ENCODE data around the gene SIK3.
A peak's percentile ranks its signal among the peaks of the same experiment; 100 is the strongest.

SIK3 gene

GRCh38 chr11:116918925-116919655 lies 179.1 kb downstream of the SIK3 start:
- ATAC-seq: no peak
- H3K4me3 Mint-ChIP-seq: no peak overlapping the region
- H3K9me3 Mint-ChIP-seq: no peaks in the 10 kb centered on the region
- peaks cover 29% of the 10 kb centered on the region for H3K36me3 Mint-ChIP-seq
- H3K27me3 Mint-ChIP-seq: no peaks in the 10 kb centered on the region
- H3K4me1 Mint-ChIP-seq: peaks cover 26% of the 10 kb centered on the region
- peak overlapping the region; percentile 57 for H3K27ac Mint-ChIP-seq

DNA sequence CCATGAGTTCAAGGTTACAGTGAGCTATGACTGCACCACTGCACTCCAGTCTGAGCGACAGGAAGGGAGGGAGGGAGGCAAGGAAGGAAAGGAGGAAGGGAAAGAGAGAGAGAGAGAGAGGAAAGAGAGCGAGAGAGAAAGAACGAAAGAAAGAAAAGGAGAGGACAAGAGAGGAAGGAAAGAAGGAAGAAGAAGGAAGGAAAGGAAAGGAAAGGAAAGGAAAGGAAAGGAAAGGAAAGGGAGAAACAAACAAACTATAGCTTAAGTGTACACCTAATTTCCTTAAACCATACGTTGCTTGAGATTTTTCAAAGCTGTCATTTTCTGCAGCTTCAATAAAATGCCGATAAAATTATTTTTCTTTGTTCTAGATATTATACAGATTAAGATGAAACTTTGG lies 180.6 kb downstream of the SIK3 start:
- Mint-ChIP-seq H3K27ac (peak overlapping the region; percentile 8), H3K9me3 (no peaks in the 10 kb centered on the region)

GRCh38 chr11:116916886-116917285 lies 181.3 kb downstream of the SIK3 start:
- Mint-ChIP-seq H3K9me3 (no peaks in the 10 kb centered on the region), H3K27me3 (no peaks in the 10 kb centered on the region), H3K27ac (peak overlapping the region; percentile 8), H3K4me3 (no peak overlapping the region), H3K36me3 (peaks cover 28% of the 10 kb centered on the region), H3K4me1 (peaks cover 26% of the 10 kb centered on the region)
- no peak for ATAC-seq

More for the DNA sequence above, 180.6 kb downstream of the SIK3 start:
- no peak for ATAC-seq
- Mint-ChIP-seq H3K36me3 (peaks cover 22% of the 10 kb centered on the region), H3K4me1 (peaks cover 24% of the 10 kb centered on the region), H3K4me3 (no peak overlapping the region), H3K27me3 (no peaks in the 10 kb centered on the region)

DNA sequence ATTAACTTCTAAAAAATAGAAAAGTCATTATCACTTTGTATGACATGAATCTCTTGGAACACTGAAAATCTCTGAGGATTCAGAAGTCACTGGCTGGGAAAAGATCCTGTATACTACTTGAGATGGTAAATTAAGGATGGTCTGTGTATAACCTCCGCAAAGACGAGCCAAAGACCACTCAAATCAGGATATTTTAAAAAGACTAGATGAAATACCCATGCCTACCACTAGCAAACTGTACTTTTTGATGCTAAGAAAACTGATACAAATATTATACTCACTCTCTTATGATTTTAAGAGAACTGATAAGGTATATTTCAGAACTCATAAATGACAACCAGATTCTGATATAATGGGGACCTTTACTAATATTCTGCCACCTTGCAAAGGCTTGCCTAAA lies 182.2 kb downstream of the SIK3 start:
- Mint-ChIP-seq H3K27me3 (no peaks in the 10 kb centered on the region), H3K27ac (no peak overlapping the region), H3K4me3 (no peak overlapping the region), H3K36me3 (peaks cover 34% of the 10 kb centered on the region), H3K9me3 (no peaks in the 10 kb centered on the region), H3K4me1 (peaks cover 34% of the 10 kb centered on the region)
- ATAC-seq: no peak

- H3K4me1 Mint-ChIP-seq: peaks cover 45% of the 10 kb centered on the region
- H3K9me3 Mint-ChIP-seq: no peaks in the 10 kb centered on the region
- H3K4me3 Mint-ChIP-seq: no peak overlapping the region
- H3K27ac Mint-ChIP-seq: no peak overlapping the region
- no peak for ATAC-seq
- H3K27me3 Mint-ChIP-seq: no peaks in the 10 kb centered on the region
- peaks cover 35% of the 10 kb centered on the region for H3K36me3 Mint-ChIP-seq
Observed at GRCh38 chr11:116913000-116913399, 185.2 kb downstream of the SIK3 start.

DNA sequence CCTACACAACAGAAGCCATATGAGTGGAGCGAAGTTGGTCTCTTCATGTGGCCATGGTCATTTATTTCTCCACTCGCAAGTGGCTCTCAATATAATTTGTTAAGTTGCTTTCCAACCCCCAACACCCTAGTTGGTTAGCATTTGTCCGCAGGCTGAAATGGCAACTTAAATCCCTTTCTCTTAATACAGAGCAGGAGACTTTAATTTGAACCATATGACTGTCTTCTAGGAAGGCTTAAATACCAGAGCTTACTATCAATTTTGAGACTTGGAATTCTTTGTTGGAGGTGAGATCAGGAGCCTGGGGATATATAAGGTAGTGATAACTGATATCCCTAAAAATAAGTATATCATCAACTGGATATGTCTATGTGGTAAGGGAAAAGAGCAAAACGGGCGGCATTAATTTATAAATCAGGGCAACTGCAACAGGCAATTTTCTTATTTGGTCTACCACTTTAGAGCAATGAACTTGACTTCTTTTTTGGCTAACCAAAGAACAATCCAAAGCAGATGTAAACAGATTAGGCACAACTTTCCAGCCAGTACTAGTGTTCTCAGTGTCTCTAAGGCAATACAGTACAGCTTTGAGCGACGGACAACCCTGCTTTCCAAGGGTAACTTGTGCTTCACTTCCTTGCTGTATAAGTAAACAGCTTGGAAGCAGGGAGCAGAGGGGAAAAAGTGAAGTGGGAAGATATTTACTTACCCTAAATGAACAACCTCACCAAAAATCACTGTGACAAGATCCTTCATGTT lies 186.1 kb downstream of the SIK3 start:
- ATAC-seq: no peak
- no peak overlapping the region for H3K27ac Mint-ChIP-seq
- H3K4me1 Mint-ChIP-seq: peaks cover 37% of the 10 kb centered on the region
- H3K9me3 Mint-ChIP-seq: no peaks in the 10 kb centered on the region
- H3K36me3 Mint-ChIP-seq: peaks cover 27% of the 10 kb centered on the region
- H3K4me3 Mint-ChIP-seq: no peak overlapping the region
- no peaks in the 10 kb centered on the region for H3K27me3 Mint-ChIP-seq

DNA sequence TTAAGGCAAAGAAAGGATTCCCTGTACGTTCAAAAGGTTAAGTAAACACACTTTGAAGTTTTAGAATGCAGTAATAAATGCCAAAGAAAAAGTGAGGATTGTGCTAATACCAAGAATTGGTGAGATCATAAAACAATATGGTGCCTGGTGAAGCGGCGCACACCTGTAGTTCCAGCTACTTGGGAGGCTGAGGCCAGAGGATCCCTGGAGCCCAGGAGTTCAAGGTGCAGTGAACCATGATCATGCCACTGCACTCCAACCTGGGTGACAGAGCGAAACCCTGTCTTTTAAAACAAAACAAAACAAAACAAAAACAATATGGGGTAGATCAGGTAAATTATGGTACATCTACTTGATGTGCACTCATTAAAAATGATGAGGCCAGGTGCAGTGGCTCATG lies 187.4 kb downstream of the SIK3 start:
- peaks cover 45% of the 10 kb centered on the region for H3K4me1 Mint-ChIP-seq
- H3K4me3 Mint-ChIP-seq: no peak overlapping the region
- no peak overlapping the region for H3K27ac Mint-ChIP-seq
- no peak for ATAC-seq
- H3K36me3 Mint-ChIP-seq: peaks cover 35% of the 10 kb centered on the region
- no peaks in the 10 kb centered on the region for H3K27me3 Mint-ChIP-seq
- no peaks in the 10 kb centered on the region for H3K9me3 Mint-ChIP-seq

DNA sequence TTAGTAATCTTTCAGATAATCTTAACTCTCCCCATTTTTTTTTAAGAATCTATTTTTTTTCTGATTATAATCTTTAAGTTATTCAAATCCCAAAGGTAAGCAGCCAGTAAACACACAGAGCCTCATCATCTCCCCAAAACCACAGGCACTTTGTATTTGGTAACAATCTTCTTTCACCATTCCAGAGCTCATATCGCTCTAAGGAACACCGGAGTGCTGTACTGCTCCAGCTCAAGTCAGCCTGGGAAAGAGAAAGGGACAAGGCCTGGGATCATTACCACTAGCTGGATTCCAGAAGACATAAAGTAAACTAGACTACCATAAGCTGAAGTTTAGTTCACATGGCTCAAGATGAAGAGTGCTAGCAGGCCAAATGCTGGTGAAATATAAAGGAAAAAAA lies 187.8 kb downstream of the SIK3 start:
- peaks cover 40% of the 10 kb centered on the region for H3K36me3 Mint-ChIP-seq
- H3K9me3 Mint-ChIP-seq: no peaks in the 10 kb centered on the region
- H3K4me1 Mint-ChIP-seq: peaks cover 47% of the 10 kb centered on the region
- H3K27ac Mint-ChIP-seq: no peak overlapping the region
- no peak overlapping the region for H3K4me3 Mint-ChIP-seq
- ATAC-seq: no peak
- H3K27me3 Mint-ChIP-seq: no peaks in the 10 kb centered on the region

DNA sequence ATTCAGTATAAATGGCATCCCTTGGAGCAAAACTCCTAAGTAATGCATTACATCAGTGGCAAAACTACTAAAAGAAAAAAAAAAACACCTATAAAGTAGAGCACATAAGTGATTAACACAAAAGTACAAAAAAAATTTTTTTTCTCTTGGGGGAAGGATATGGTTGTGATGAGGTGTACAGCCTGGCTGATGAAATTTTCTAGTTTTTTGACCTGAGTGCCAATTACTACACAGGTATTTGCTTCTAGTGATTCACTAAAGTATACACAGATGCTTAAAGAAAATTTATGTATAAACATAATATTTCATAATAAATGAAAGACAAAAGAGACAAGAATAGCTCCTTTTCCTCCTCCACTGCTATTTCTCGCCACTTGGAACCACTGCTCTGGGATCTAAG lies 189.0 kb downstream of the SIK3 start:
- peak overlapping the region; percentile 25 for H3K27ac Mint-ChIP-seq
- H3K36me3 Mint-ChIP-seq: peaks cover 47% of the 10 kb centered on the region
- no peaks in the 10 kb centered on the region for H3K27me3 Mint-ChIP-seq
- peaks cover 47% of the 10 kb centered on the region for H3K4me1 Mint-ChIP-seq
- H3K4me3 Mint-ChIP-seq: no peak overlapping the region
- no peak for ATAC-seq
- H3K9me3 Mint-ChIP-seq: no peaks in the 10 kb centered on the region

DNA sequence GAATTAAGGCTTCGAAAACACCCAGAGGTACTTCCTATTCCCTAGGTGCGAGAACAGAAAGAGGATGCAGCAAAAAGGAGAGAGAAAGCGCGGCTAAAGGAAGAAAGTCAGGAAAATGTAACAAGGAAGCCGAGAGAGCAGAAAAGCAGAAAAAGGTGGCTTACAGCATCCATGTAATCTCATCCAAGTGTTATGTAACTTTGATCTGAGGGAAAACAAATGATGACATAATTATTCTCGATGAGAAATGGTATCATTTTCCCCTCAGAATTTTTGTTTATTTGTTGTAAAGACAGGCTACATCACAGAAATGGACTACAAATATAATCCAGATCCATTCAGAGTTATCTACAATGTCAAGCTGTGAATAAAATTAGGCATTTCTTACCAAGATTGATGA lies 191.7 kb downstream of the SIK3 start:
- peak overlapping the region; percentile 52 for H3K27ac Mint-ChIP-seq

DNA sequence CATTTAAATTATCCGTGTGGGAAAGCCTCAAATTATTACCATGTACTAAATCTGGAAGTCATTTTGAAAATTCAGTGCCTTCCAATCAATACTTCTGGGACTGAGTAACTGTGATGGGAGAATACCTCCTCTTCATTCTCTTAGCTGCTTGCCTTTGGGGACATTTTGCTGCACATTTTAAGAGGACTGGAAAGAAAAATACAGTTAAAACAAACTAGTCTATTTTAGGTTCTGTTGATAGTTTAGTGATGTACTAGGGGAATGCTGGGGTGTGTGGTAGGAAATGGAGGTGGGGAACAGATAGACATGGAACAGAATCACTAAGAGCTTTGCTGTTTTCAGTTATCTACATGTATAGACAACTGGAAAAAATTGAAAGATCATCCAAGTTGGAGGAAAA lies 195.1 kb downstream of the SIK3 start:
- Mint-ChIP-seq H3K9me3 (peaks cover 10% of the 10 kb centered on the region), H3K27ac (peak overlapping the region; percentile 3), H3K4me3 (no peak overlapping the region), H3K27me3 (no peaks in the 10 kb centered on the region), H3K4me1 (peaks cover 25% of the 10 kb centered on the region), H3K36me3 (peaks cover 53% of the 10 kb centered on the region)
- no peak for ATAC-seq

More for the DNA sequence above, 191.7 kb downstream of the SIK3 start:
- Mint-ChIP-seq H3K4me1 (peaks cover 45% of the 10 kb centered on the region), H3K4me3 (no peak overlapping the region), H3K27me3 (no peaks in the 10 kb centered on the region), H3K36me3 (peaks cover 53% of the 10 kb centered on the region), H3K9me3 (no peaks in the 10 kb centered on the region)
- ATAC-seq: no peak

GRCh38 chr11:116901964-116902688 lies 196.1 kb downstream of the SIK3 start:
- no peaks in the 10 kb centered on the region for H3K27me3 Mint-ChIP-seq
- H3K9me3 Mint-ChIP-seq: peaks cover 10% of the 10 kb centered on the region
- H3K4me3 Mint-ChIP-seq: no peak overlapping the region
- no peak for ATAC-seq
- H3K27ac Mint-ChIP-seq: peak overlapping the region; percentile 54
- peaks cover 53% of the 10 kb centered on the region for H3K36me3 Mint-ChIP-seq
- peaks cover 24% of the 10 kb centered on the region for H3K4me1 Mint-ChIP-seq

DNA sequence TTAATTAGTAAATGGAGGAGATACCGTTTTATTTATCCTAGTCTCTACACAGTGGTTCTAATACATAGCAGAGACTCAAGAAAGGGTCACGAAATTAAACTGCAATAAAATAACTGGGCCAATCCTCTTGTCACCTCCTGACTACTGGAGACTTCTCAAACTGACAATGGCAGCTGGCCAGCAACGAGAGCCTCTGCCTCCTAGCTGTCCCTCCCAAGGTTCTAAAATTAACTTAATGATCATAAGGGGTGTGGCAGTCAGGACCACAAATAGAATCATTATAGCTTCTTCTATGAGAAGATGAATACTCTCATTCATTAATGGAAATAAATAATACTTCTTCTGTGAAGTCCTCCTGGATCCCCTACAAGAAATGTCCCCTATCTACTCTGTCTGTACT lies 197.0 kb downstream of the SIK3 start:
- H3K9me3 Mint-ChIP-seq: peaks cover 10% of the 10 kb centered on the region
- peaks cover 20% of the 10 kb centered on the region for H3K4me1 Mint-ChIP-seq
- no peaks in the 10 kb centered on the region for H3K27me3 Mint-ChIP-seq
- peaks cover 48% of the 10 kb centered on the region for H3K36me3 Mint-ChIP-seq
- H3K27ac Mint-ChIP-seq: peak overlapping the region; percentile 54
- no peak for ATAC-seq
- H3K4me3 Mint-ChIP-seq: no peak overlapping the region

- H3K36me3 Mint-ChIP-seq: peaks cover 40% of the 10 kb centered on the region
- H3K4me1 Mint-ChIP-seq: peaks cover 16% of the 10 kb centered on the region
- peaks cover 10% of the 10 kb centered on the region for H3K9me3 Mint-ChIP-seq
- no peaks in the 10 kb centered on the region for H3K27me3 Mint-ChIP-seq
- no peak overlapping the region for H3K4me3 Mint-ChIP-seq
- ATAC-seq: no peak
- no peak overlapping the region for H3K27ac Mint-ChIP-seq
Observed at GRCh38 chr11:116896211-116896610, 202.0 kb downstream of the SIK3 start.

GRCh38 chr11:116895048-116895757 lies 203.0 kb downstream of the SIK3 start:
- peak; percentile 41 for ATAC-seq
- no peaks in the 10 kb centered on the region for H3K27me3 Mint-ChIP-seq
- H3K9me3 Mint-ChIP-seq: peaks cover 6% of the 10 kb centered on the region
- peak overlapping the region; percentile 42 for H3K27ac Mint-ChIP-seq
- peaks cover 17% of the 10 kb centered on the region for H3K4me1 Mint-ChIP-seq
- H3K4me3 Mint-ChIP-seq: no peak overlapping the region
- peaks cover 42% of the 10 kb centered on the region for H3K36me3 Mint-ChIP-seq
